Neuronal stem cell (in vitro differentiated cells): Measurements from ENCODE around the gene DAPK1. TPM values are rescaled to one million over a fixed set of nuclear protein-coding genes. Genes with fewer than 3 reads are reported as not detected.

Source experiments
- DNase-seq: peaks from one replicate; pipeline ENCODE4 v3.0.0-alpha.2; 2013; ENCODE audit warnings: low spot score
- H2AFZ ChIP-seq: one replicate; pipeline ENCODE4 v1.6.1; 2013; ENCODE audit warnings: mild to moderate bottlenecking, low read length, inconsistent platforms
- H2AK5ac ChIP-seq: 2 replicates; pipeline ENCODE4 v1.6.1; 2013; ENCODE audit warnings: low read depth, mild to moderate bottlenecking, inconsistent platforms, low read length, moderate library complexity, mixed read lengths
- H2BK120ac ChIP-seq: 2 replicates; pipeline ENCODE4 v1.6.1; 2013; ENCODE audit warnings: low read depth, mild to moderate bottlenecking, inconsistent platforms, low read length, moderate library complexity, mixed read lengths
- H2BK12ac ChIP-seq: one replicate; pipeline ENCODE4 v1.6.1; 2013; ENCODE audit warnings: low read length, inconsistent platforms
- H2BK15ac ChIP-seq: 2 replicates; pipeline ENCODE4 v1.6.1; 2013; ENCODE audit warnings: mild to moderate bottlenecking, low read length, inconsistent platforms, mixed read lengths
- H2BK5ac ChIP-seq: one replicate; pipeline ENCODE4 v1.6.1; 2013; ENCODE audit warnings: inconsistent platforms, mild to moderate bottlenecking, low read length, moderate library complexity
- H3K14ac ChIP-seq: one replicate; pipeline ENCODE4 v1.6.1; 2013; ENCODE audit warnings: low read length, inconsistent platforms
- H3K18ac ChIP-seq: 2 replicates; pipeline ENCODE4 v1.6.1; 2013; ENCODE audit warnings: low read length, inconsistent platforms
- H3K23ac ChIP-seq: 2 replicates; pipeline ENCODE4 v1.6.1; 2013; ENCODE audit warnings: low read depth, mild to moderate bottlenecking, mixed read lengths, low read length, inconsistent platforms; ENCODE audit not compliant: poor library complexity
- H3K27ac ChIP-seq: replicated peaks from 3 replicates; pipeline ENCODE4 v1.5.1; 2013; ENCODE audit warnings: low read length, inconsistent platforms
- H3K27me3 ChIP-seq, 3 experiments: 2 replicates each; pipeline ENCODE4 v1.6.1; 2013; ENCODE audit warnings: low read length in 3 of 3, mild to moderate bottlenecking in 2 of 3, inconsistent platforms in 1 of 3, low read depth in 1 of 3, mixed read lengths in 1 of 3, moderate library complexity in 1 of 3; ENCODE audit not compliant: control insufficient read depth in 3 of 3, insufficient read depth in 3 of 3
- H3K36me3 ChIP-seq, 2 donors: replicated peaks in 1 of 2; 2 replicates each; pipeline ENCODE4 v1.6.1; 2013; ENCODE audit warnings: low read length in 2 of 2; ENCODE audit not compliant: control insufficient read depth in 2 of 2, insufficient read depth in 2 of 2
- H3K4ac ChIP-seq: 2 replicates; pipeline ENCODE4 v1.6.1; 2013; ENCODE audit warnings: inconsistent platforms, mild to moderate bottlenecking, low read length, moderate library complexity
- H3K4me1 ChIP-seq, 2 donors: 1 replicate in 1 of 2; 2 replicates in 1 of 2; pipeline ENCODE4 v1.6.1; 2013; ENCODE audit warnings: low read length in 2 of 2, low read depth in 1 of 2; ENCODE audit not compliant: control insufficient read depth in 2 of 2, insufficient read depth in 1 of 2
- H3K4me2 ChIP-seq: one replicate; pipeline ENCODE4 v1.6.1; 2013; ENCODE audit warnings: mild to moderate bottlenecking, low read length, inconsistent platforms; ENCODE audit not compliant: insufficient read depth, poor library complexity, severe bottlenecking
- H3K4me3 ChIP-seq, 2 donors: 2 replicates each; pipeline ENCODE4 v1.5.1; 2013; ENCODE audit warnings: low read length in 2 of 2, mild to moderate bottlenecking in 2 of 2, inconsistent platforms in 1 of 2, moderate library complexity in 1 of 2
- H3K79me1 ChIP-seq: one replicate; pipeline ENCODE4 v1.6.1; 2013; ENCODE audit warnings: low read depth, mild to moderate bottlenecking, inconsistent platforms, low read length, moderate library complexity
- H3K9ac ChIP-seq: one replicate; pipeline ENCODE4 v1.6.1; 2013; ENCODE audit warnings: mild to moderate bottlenecking, low read depth, low read length, inconsistent platforms; ENCODE audit not compliant: poor library complexity
- H3K9me3 ChIP-seq, 2 donors: replicated peaks in 1 of 2; 2 replicates each; pipeline versions ENCODE3 to v1.6.1; 2013; ENCODE audit warnings: low read length in 2 of 2, mild to moderate bottlenecking in 2 of 2, inconsistent platforms in 1 of 2, low read depth in 1 of 2, mixed read lengths in 1 of 2, moderate library complexity in 1 of 2; ENCODE audit not compliant: control insufficient read depth in 2 of 2, insufficient read depth in 1 of 2
- H4K8ac ChIP-seq: one replicate; pipeline ENCODE4 v1.6.1; 2013; ENCODE audit warnings: low read depth, mild to moderate bottlenecking, inconsistent platforms, low read length, moderate library complexity
- H4K91ac ChIP-seq: one replicate; pipeline ENCODE4 v1.6.1; 2013; ENCODE audit warnings: low read length, low read depth, mild to moderate bottlenecking, inconsistent platforms; ENCODE audit not compliant: poor library complexity
- WGBS, 2 donors: extraction: QIAGEN DNeasy Blood & Tissue Kit; methylation state at CpG; one replicate each; pipeline ENCODE4 v1.1.7; 2013; ENCODE audit warnings: missing lambda C conversion rate in 2 of 2, mixed read lengths in 1 of 2; ENCODE audit not compliant: insufficient read length in 2 of 2, insufficient replicate concordance in 1 of 2; ENCODE audit errors: extremely low coverage in 2 of 2; 5-methylcytosine and 5-hydroxymethylcytosine counted together
- polyA plus RNA-seq, 2 experiments: library from polyadenylated mRNA; stranded (reverse); fragments of 200-250 nt; gene quantifications; one replicate each; pipeline ENCODE4 v1.2.3, GENCODE V29; 2013

The DAPK1 gene
- polyA plus RNA-seq (2013, experiment 1 of 2), result 19.4 TPM
- 18.9 TPM for polyA plus RNA-seq (2013, experiment 2 of 2)

- peak within 1 kb of the TSS; percentile 99 for H2AFZ ChIP-seq
- WGBS, 2 donors, result no CpG with 5 or more reads among the region's 55 CpGs
- H3K79me1 ChIP-seq, result peaks cover 7% of the 10 kb centered on the region
- peak within 1 kb of the TSS; percentile 92 for H3K14ac ChIP-seq
- peak within 1 kb of the TSS; percentile 41 for H2AK5ac ChIP-seq
- peak within 1 kb of the TSS; percentile 83 for H2BK15ac ChIP-seq
- peak within 1 kb of the TSS; percentile 82 for H2BK5ac ChIP-seq
- peak within 1 kb of the TSS; percentile 64 to 96 for H3K4me3 ChIP-seq
- peak within 1 kb of the TSS; percentile 88 for H2BK12ac ChIP-seq
- peak within 1 kb of the TSS; percentile 98 for H3K9ac ChIP-seq
- H4K8ac ChIP-seq, result peak within 1 kb of the TSS; percentile 43
- peaks cover 0 to 4% of the 10 kb centered on the region in 2 donors for H3K4me1 ChIP-seq
- H3K4ac ChIP-seq, result peak within 1 kb of the TSS; percentile 43
- peak within 1 kb of the TSS; percentile 93 for H2BK120ac ChIP-seq
- H3K18ac ChIP-seq, result peak within 1 kb of the TSS; percentile 98
- H3K27ac ChIP-seq, result peak within 1 kb of the TSS; percentile 61
- no peak within 1 kb of the TSS for H4K91ac ChIP-seq
- no peaks in the 10 kb centered on the region for H3K9me3 ChIP-seq
- peak within 1 kb of the TSS; percentile 90 for H3K4me2 ChIP-seq
- H3K36me3 ChIP-seq, result peaks cover under 1 to 36% of the 10 kb centered on the region in 2 donors
- peak within 1 kb of the TSS; percentile 95 for H3K23ac ChIP-seq
- peaks cover 0 to 3% (median 0%) of the 10 kb centered on the region in 3 experiments for H3K27me3 ChIP-seq
- peak; percentile 72 for DNase-seq
These were observed at the start of gene DAPK1 for GRCh38 chr9:87497604-87498045. TSS of gene DAPK1 (plus strand) at chr9:87497867. CDS start at chr9:87499078, 1,211 bp downstream.

GRCh38 chr9:87451149-87451548, 46.5 kb upstream of the DAPK1 start:
- H3K27me3 ChIP-seq, result no peaks in the 10 kb centered on the region
- no peaks in the 10 kb centered on the region for H3K36me3 ChIP-seq
- no peak overlapping the region for H2BK120ac ChIP-seq
- no peak overlapping the region for H3K14ac ChIP-seq
- no peak overlapping the region for H2BK15ac ChIP-seq
- H3K79me1 ChIP-seq, result no peaks in the 10 kb centered on the region
- no peak overlapping the region for H2BK12ac ChIP-seq
- no peak overlapping the region for H4K8ac ChIP-seq
- no peak overlapping the region for H3K9ac ChIP-seq
- H2AFZ ChIP-seq, result no peak overlapping the region
- no peak overlapping the region for H3K27ac ChIP-seq
- H2AK5ac ChIP-seq, result no peak overlapping the region
- no peak for DNase-seq
- H3K4me2 ChIP-seq, result no peak overlapping the region
- peaks cover 0 to 5% of the 10 kb centered on the region in 2 donors for H3K9me3 ChIP-seq
- no peak overlapping the region for H3K4ac ChIP-seq
- no peaks in the 10 kb centered on the region for H3K4me1 ChIP-seq
- no peak overlapping the region for H4K91ac ChIP-seq
- no peak overlapping the region for H3K18ac ChIP-seq
- no peak overlapping the region for H2BK5ac ChIP-seq
- WGBS, 2 donors, result no CpG with 5 or more reads among the region's 6 CpGs
- no peak overlapping the region for H3K4me3 ChIP-seq
- no peak overlapping the region for H3K23ac ChIP-seq

- Histone ChIP-seq H3K9ac (no peak overlapping the region), H3K4me2 (no peak overlapping the region), H4K91ac (no peak overlapping the region), H3K4me1 (no peaks in the 10 kb centered on the region), H3K4me3 (no peak overlapping the region), H3K18ac (no peak overlapping the region), H3K36me3 (no peaks in the 10 kb centered on the region), H2BK12ac (no peak overlapping the region), H3K14ac (no peak overlapping the region), H4K8ac (no peak overlapping the region), H3K9me3 (peaks cover 0 to 7% of the 10 kb centered on the region in 2 donors), H3K27ac (no peak overlapping the region), H2AFZ (no peak overlapping the region), H2BK5ac (no peak overlapping the region), H3K23ac (no peak overlapping the region), H3K4ac (no peak overlapping the region), H3K27me3 (no peaks in the 10 kb centered on the region), H2BK15ac (no peak overlapping the region), H2BK120ac (no peak overlapping the region), H3K79me1 (no peaks in the 10 kb centered on the region), H2AK5ac (no peak overlapping the region)
- no CpG with 5 or more reads among the region's 1 CpG for WGBS, 2 donors
- DNase-seq, result no peak
These were observed 42.3 kb upstream of the DAPK1 start for GRCh38 chr9:87455407-87455806.

- H2BK5ac ChIP-seq, result no peak overlapping the region
- peaks cover 0 to 2% of the 10 kb centered on the region in 2 donors for H3K9me3 ChIP-seq
- no peak overlapping the region for H4K8ac ChIP-seq
- H3K14ac ChIP-seq, result no peak overlapping the region
- no peak overlapping the region for H3K4me3 ChIP-seq
- no peak overlapping the region for H3K27ac ChIP-seq
- H2BK15ac ChIP-seq, result no peak overlapping the region
- H3K27me3 ChIP-seq, result no peaks in the 10 kb centered on the region
- H2AFZ ChIP-seq, result no peak overlapping the region
- no peak overlapping the region for H4K91ac ChIP-seq
- H3K18ac ChIP-seq, result no peak overlapping the region
- no peaks in the 10 kb centered on the region for H3K36me3 ChIP-seq
- H3K4ac ChIP-seq, result no peak overlapping the region
- H3K4me2 ChIP-seq, result no peak overlapping the region
- DNase-seq, result no peak
- no CpG with 5 or more reads among the region's 4 CpGs for WGBS, 2 donors
- H3K23ac ChIP-seq, result no peak overlapping the region
- no peaks in the 10 kb centered on the region for H3K79me1 ChIP-seq
- no peak overlapping the region for H3K9ac ChIP-seq
- H2AK5ac ChIP-seq, result no peak overlapping the region
- no peaks in the 10 kb centered on the region for H3K4me1 ChIP-seq
- H2BK12ac ChIP-seq, result no peak overlapping the region
- no peak overlapping the region for H2BK120ac ChIP-seq
These were observed 36.4 kb upstream of the DAPK1 start for GRCh38 chr9:87461256-87461655.
